Fibroblast of the aortic adventitia (primary cell): ENCODE data around the gene REEP3. TPM values are rescaled to one million over a fixed set of nuclear protein-coding genes. Genes with fewer than 3 reads are reported as not detected.

Source experiments
- DNase-seq: peaks from one replicate; pipeline ENCODE4 v3.0.0-alpha.2; 2010; ENCODE audit warnings: low read depth
- H3K4me3 ChIP-seq: 2 replicates; pipeline ENCODE4 v1.5.1; 2011; ENCODE audit warnings: low read depth, mild to moderate bottlenecking, control low read depth, low read length, moderate library complexity
- total RNA-seq: library from RNA; depleted of rRNA; stranded (reverse); fragments of >200 nt; gene quantifications from 2 replicates; pipeline ENCODE4 v1.2.3, GENCODE V29; 2012; ENCODE audit warnings: low replicate concordance
- TF ChIP-seq, protein P1 (sequence below): IDR thresholded peaks from 2 replicates; pipeline ENCODE4 v1.5.1; 2011; ENCODE audit warnings: mild to moderate bottlenecking, low read length, control low read depth, inconsistent platforms; ENCODE audit not compliant: insufficient read depth

Gene REEP3, protein sequence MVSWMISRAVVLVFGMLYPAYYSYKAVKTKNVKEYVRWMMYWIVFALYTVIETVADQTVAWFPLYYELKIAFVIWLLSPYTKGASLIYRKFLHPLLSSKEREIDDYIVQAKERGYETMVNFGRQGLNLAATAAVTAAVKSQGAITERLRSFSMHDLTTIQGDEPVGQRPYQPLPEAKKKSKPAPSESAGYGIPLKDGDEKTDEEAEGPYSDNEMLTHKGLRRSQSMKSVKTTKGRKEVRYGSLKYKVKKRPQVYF
- 17.7 and 95.1 TPM in 2 replicates for total RNA-seq

DNA sequence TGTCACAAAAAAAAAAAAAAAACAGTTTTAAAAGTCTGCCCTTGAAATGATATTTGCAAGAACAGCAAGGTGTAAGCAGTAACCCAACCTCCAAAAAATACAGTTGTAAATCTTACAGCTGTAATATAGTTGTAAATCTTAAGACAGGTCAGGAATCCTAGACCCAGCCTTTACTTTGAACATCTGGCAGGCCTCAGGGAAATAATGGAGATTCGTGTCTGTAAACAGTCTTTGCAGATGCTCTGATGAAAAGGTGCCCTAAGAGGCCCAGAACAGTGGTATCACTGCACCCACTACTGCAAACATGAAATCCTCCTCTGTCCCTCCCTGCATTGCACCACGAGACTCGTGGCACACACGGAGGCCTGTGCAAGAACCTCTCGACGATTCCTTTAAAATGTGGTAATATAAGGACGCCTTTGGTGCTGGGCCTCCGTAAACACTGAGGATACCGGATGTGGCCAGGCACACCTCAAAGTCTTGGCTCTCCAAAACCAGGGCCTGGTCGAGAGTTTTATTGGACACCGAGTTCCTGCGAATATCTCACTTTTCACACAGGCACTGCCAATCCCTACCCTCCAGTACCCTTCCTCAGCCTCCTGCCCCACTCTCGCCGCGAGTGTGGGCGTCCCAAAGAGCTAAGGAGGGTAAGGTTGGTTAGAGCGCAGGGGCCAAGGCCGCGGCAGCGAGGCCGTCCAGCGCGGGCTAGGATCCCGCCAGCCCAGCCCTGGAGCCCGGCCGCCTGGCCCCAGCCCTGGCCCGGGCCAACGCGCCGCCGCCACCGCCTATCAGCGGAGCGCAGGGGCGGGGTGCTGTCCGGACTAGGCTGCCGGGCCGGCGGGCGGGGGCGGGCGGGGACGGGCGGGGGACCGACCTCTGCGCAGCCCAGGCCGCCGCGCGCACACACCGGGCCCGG, at the start of gene REEP3:
TSS of gene REEP3 (plus strand) at position 902 of the 916 bp plus-strand sequence. CDS start 145 bp downstream, outside the sequence.
- DNase-seq = peak; percentile 55
- TF ChIP-seq, protein P1, sequence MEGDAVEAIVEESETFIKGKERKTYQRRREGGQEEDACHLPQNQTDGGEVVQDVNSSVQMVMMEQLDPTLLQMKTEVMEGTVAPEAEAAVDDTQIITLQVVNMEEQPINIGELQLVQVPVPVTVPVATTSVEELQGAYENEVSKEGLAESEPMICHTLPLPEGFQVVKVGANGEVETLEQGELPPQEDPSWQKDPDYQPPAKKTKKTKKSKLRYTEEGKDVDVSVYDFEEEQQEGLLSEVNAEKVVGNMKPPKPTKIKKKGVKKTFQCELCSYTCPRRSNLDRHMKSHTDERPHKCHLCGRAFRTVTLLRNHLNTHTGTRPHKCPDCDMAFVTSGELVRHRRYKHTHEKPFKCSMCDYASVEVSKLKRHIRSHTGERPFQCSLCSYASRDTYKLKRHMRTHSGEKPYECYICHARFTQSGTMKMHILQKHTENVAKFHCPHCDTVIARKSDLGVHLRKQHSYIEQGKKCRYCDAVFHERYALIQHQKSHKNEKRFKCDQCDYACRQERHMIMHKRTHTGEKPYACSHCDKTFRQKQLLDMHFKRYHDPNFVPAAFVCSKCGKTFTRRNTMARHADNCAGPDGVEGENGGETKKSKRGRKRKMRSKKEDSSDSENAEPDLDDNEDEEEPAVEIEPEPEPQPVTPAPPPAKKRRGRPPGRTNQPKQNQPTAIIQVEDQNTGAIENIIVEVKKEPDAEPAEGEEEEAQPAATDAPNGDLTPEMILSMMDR = no peak
- peak within 1 kb of the TSS; percentile 71 for H3K4me3 ChIP-seq

DNA sequence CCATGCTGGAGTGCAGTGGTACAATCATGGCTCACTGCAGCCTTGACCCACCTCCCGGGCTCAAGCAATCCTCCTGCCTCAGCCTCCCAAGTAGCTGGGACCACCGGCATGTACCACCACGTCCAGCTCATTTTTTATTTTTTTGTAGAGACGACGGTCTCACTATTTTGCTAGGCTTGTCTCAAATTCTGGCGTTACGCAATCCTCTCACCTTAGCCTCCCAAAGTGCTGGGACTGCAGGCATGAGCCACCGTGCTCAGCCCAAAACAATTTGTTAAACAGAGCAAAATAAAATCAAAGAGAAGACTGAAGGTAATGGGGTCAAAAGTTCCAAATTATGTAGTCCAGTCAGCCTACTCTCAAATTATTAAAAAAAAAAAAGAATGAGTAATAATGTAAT, 46.7 kb upstream of the REEP3 start:
- TF ChIP-seq, protein P1 = no peak
- no peak for DNase-seq
- H3K4me3 ChIP-seq = no peak overlapping the region

DNA sequence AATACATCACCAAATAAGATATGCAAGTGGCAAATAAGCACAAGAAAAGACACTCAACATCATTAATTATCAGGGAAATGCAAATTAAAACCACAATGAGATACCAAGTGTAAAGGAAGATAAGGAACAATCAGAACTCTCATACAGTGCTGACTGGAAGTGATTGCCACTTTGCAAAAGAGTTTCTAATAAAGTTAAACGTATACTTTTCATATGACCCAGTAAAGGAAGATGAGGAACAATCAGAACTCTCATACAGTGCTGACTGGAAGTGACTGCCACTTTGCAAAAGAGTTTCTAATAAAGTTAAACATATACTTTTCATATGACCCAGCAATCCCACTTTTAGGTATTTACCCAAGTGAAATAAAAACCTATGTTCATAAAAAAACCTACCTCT, 43.3 kb upstream of the REEP3 start:
- TF ChIP-seq, protein P1 = no peak
- H3K4me3 ChIP-seq = no peak overlapping the region
- no peak for DNase-seq

DNA sequence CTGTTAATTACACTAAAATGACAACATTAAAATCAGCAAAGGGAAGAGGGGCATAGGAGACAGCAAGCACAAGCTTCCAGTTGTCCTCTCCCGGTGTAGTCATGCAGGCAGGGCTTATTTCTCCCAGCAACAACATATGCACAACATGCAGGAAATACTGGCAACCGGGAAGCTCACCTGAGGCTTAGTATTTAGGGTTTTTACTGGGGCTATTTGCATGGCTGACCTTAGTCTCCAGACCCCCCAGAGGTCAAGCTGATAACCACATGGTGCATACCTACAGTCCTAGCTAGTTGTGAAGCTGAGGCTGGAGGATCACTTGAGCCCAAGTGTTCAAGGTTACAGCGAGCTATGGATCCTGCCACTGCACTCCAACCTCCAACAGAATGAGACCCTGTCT, 42.6 kb upstream of the REEP3 start:
- TF ChIP-seq, protein P1 = no peak
- H3K4me3 ChIP-seq = no peak overlapping the region

DNA sequence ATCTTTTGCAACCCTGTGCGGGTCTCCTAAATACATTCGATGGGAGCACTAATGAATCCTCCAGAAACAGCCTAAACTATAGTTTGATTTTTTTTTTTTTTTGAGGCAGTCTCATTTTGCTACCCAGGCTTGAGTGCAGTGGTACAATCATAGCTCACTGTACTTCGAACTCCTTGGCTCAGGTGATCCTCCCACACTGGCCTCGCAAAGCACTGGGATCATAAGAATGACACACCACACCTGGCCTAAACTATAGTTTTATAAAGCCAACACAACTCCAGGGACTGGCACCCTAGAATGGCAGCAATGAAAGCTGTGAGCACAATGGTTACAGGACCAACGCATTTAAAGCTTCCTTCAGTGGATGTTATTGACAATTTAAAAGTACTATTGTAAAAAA, 41.0 kb upstream of the REEP3 start:
- TF ChIP-seq, protein P1 = no peak
- DNase-seq = no peak
- no peak overlapping the region for H3K4me3 ChIP-seq

More for the DNA sequence above, 42.6 kb upstream of the REEP3 start:
- DNase-seq = no peak

DNA sequence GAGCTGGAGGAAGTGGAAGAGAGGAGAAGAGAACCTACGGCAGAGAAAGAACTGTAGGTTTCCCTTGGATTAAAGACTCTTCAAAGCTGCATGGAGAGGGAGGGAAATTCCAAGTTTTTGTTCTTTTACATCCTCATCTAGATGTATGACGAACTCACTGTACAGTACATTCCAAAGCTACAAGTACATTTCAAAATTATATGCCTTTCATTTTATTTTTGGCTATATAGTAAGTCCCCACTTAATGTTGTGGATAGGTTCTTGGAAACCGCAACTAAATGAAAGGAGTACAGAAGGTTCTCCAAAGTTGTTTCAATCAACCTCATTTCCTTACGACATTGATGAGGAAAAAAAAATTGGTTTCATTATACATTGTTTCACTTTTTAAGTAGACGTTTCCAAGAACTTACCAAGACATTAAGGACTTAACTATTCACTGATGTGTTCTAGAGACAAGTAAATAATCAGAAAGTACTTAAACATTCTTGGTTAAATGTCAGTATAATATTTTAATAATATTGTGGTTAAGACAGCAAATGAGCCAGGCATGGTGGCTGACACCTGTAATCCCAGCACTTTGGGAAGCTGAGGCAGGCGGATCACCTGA, 39.3 kb upstream of the REEP3 start:
- TF ChIP-seq, protein P1 = no peak
- no peak overlapping the region for H3K4me3 ChIP-seq
- peak; percentile 16 for DNase-seq
